Stimulated activated CD4-positive, alpha-beta T cell treated with anti-CD3 and anti-CD28 coated beads, Interleukin-12 subunit alpha, Interleukin-12 subunit beta, amount 100 ng/mL, for 4 hours (primary cell): ENCODE results near the gene TAGLN.
"Not testable (repeated sequence)": the region's sequence is repeated elsewhere in the genome, so short reads cannot be mapped to it uniquely, and the experiment has no call there.

Experiments used
- DNase-seq: peaks from one replicate; pipeline ENCODE4 v3.0.0-alpha.2; 2020

Gene TAGLN

DNA sequence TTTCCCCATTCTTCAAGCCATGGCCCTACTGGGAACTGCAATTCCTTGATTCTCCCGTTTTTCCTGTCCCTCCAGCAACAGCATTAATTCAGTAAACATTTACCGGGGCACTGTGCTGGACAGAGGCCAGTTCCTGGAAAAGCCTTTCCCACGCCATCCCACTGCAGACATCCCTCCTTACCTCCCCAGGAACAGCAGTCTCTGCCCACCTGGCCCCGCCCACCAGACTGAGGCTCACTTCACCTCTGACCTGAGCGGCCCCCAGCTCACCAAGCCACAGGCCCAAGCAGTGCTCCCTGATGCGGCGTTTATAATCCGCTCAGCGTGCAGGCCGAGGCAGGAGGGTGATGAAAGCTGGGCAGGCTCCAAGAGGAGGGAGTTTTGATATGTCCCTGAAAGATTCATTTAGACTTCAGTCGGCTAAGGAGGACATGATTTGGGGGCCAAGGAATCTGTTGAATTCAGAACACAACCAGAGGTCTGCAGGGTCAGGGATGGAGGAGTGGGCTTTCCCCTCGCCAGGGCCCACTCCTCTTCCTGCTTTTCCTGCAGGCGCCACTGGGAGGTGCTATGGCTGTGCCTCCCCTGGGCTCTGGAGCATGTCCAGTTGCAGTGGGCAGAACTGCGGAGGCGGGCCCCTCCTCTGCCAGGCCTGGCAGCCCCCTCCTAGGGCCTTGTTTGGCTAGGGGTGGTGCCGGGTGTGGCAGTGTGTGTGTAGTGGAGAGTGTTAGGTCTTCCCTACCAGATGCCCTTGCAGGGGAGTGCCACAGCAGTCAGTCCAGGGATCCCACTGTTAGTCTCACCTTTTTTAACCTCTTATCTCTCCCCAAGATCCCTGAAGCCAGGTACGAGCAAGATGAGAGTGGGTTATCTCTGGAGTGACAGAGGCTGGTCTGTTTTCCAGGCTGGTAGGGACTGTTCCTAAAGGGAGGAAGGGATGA lies 1.4 kb upstream of the TAGLN start:
- no peak for DNase-seq

- DNase-seq = no peak
Measured at GRCh38 chr11:117198613-117199012, 557 bp upstream of the TAGLN start.

DNA sequence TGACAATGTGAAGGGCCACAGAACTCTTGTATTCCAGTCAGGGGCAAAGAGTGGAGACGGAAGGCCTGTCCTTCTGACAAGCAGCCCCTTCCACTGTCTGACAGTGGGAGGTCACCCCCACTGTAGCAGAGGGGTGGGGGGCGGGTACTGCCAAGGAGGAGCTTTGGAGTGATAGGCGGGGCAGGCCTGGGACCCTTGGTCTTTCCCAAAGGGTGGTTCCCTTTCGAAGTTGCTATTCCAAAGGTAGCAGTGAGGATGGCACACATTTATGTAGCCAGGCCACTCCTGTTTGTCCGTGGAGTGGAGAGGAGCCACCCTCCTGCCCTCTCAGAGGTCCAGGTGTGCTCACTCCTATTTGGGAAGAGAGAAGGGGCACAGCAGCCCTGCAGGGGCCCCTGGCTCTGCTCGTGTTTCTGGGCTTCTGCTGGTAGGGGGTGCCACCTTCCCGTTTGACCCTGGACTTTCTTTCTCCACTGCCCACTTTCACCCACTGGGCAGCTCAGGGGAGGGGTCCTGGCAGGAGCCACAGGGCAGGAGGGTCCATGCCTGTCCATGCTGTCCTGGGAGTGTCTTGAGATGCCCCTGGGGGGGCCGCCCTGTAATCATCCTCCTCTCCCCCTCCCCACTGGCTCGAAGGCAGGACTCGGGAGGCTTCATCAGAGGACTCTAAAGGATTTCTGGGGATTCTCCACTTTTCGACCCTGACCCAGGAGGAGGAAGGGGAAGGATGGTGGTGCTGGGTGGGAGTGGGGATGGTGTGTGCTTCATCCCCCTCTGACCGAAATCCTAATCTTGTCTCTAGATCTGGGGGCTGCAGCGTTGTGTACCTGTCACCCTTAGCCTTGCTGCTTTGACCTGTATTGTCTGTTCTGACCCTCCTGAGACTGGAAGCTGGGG lies 994 bp downstream of the TAGLN start:
- DNase-seq = no peak

GRCh38 chr11:117200813-117201657 lies 1.9 kb downstream of the TAGLN start:
- no peak for DNase-seq

GRCh38 chr11:117201658-117202305 lies 2.6 kb downstream of the TAGLN start:
- DNase-seq = no peak

DNA sequence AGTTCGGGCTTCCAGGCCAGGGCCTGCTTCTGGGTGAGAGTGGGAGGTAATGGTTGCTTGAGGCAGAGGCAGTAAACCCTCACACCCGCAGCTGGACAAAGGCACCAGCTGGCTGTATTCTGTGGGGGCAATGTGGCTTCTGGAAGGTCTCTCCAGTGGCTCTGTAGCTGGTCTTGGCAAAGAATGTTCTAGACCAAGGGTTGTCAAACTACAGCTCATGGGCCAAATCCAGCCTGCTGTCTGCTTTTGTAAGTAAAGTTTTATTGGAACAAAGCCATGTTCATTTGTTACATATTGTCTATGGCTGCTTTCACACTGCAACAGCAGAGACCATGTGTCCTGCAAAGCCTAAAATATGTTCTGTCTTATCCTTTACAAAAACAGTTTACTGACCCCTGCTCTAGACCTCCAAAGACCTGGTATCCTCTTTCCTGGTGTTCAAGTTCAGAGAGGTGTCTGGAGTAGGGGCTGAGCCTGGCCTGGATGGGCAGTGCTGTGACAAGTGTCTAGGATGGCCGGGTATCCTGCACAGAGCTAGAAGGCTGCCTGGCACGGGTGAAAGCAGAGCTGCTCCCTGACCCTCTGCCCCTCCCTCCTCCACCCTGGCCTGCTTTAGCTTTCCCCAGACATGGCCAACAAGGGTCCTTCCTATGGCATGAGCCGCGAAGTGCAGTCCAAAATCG lies 3.4 kb downstream of the TAGLN start:
- no peak for DNase-seq

- no peak for DNase-seq
Measured at GRCh38 chr11:117203069-117203407, 3.9 kb downstream of the TAGLN start.

DNA sequence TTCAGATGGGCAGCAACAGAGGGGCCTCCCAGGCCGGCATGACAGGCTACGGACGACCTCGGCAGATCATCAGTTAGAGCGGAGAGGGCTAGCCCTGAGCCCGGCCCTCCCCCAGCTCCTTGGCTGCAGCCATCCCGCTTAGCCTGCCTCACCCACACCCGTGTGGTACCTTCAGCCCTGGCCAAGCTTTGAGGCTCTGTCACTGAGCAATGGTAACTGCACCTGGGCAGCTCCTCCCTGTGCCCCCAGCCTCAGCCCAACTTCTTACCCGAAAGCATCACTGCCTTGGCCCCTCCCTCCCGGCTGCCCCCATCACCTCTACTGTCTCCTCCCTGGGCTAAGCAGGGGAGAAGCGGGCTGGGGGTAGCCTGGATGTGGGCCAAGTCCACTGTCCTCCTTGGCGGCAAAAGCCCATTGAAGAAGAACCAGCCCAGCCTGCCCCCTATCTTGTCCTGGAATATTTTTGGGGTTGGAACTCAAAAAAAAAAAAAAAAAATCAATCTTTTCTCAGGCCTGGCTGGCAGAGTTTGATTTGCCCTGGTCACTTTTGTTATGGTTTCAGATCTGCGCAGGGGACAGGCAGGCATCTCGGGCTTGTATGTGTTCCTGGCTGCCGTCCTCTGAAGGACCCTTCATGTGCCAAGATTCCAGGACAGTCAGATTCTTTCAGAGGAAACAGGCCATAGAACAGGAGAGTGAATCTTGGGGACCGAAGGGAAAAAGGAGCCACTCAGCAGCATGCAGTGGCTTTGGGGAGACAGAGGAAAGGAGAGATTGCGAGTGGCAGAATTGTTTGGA lies 5.3 kb downstream of the TAGLN start:
- DNase-seq = no peak

DNA sequence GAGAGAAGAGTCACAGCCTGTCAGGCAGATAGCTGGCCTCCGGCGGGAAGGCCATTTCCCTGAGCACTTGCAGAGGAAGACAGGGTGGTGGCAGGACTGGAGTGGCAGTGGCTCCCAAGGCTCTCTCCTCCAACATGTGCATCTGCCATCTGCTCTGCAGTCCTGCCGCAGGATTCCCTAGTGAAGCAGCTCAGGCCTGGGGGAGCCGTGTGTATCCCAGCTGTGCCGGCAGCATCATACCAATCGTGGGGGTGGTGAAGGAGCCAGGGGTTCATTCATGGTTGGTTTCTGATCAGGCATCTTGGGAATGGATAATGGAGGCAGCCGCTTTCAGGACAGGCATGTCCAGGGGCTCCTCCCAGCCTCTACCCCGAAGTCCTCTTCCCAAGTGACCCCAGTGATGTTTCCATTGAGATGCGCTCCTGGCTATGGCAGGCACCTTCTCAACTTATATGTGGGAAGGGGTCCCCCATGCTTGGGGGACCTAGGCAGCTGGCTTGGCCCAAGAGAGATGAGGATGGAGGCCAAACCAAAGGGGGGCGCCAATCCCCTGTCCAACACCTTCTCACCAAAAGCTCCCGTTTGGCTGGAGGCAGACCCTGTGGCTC lies 6.1 kb downstream of the TAGLN start:
- no peak for DNase-seq

- DNase-seq = not testable (repeated sequence)
Measured at GRCh38 chr11:117206111-117206510, 6.9 kb downstream of the TAGLN start.

DNA sequence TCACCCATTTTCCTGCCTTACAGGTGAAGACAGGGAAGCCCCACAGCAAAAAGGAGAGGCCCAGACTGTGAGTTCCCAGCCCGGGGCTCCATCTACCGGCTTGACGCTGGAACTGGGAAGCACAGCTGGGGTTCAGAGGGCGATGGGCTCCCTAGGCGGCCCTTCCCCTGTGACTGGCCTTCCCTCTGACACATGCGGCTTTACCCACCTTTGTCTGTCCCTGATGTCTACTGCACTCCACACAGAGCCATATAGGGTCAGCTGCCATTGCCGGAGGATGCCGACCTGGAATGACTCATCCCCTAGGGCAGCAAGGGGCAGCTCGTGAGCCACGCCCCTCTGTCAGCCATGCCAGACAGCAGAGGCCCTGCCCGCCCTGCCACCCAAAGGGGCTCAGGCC lies 7.7 kb downstream of the TAGLN start:
- not testable (repeated sequence) for DNase-seq

GRCh38 chr11:117207481-117207880 lies 8.3 kb downstream of the TAGLN start:
- not testable (repeated sequence) for DNase-seq

- DNase-seq = not testable (repeated sequence)
Measured at GRCh38 chr11:117208710-117209109, 9.5 kb downstream of the TAGLN start.

GRCh38 chr11:117209351-117210125 lies 10.4 kb downstream of the TAGLN start:
- not testable (repeated sequence) for DNase-seq

- DNase-seq = no peak
Measured at GRCh38 chr11:117210620-117211019, 11.4 kb downstream of the TAGLN start.

DNA sequence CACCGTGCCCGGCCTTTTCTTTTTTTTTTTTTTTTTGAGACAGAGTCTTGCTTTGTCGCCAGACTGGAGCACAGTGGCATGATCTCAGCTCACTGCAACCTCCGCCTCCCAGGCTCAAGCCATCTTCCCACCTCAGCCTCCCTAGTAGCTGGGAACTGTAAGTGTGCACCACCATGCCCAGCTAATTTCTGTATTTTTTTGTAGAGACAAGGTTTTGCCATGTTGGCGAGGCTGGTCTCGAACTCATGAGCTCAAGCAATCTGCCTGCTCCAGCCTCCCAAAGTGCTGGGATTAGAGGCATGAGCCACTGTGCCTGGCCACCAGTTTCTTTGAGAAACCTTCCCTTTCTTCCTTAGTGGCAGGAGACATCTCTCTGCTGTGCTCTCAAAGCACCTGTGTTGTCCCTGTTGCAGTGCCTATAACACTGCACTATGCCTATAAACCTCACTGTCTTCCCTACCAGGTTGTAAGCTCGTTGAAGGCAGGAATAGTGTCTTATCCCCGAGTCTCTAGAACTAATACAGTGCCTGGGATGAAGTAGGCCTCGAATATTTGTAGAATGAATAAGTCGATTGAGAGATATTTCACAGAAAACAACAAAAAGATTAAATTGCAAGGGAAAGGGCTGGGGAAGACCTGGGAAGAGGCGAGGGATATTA lies 13.7 kb downstream of the TAGLN start:
- no peak for DNase-seq

DNA sequence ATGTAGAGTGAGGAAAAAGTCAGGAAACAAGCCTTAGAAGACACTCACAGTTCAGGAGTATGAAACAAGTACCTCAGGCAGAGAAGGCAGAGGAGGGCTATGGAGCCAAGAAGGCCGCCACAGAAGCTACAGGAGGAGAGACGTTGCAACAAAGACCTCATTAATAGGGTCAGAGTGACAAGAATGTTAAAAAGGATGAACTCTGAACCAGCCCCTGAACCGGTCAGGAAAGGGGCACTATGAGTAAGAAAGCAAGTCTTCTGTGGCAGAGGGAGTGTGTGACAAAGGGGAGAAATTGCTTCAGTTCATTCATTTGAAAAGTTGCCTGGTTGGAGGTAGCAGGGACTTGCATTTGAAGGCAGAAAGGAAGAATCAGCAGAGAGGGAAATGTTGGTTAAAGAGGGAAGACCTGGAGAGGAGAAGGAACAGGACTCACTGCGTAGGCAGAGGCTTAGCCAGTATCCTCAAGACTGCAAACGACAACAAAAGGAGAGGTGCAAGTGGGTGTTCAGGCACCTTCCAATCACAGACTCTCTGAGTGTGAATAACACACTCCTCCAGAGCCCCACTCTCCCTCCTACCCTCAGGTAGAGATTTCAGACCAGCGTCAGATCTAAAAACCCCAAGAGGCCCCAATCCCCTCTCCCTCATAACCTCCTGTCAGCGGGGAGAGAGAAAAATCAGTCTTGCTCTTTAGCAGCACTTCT lies 15.4 kb downstream of the TAGLN start:
- no peak for DNase-seq
